Activated gamma-delta T cell (primary cell): ENCODE measurements around the gene C1orf226.

Experiments
- DNase-seq: peaks from one replicate; lab custom pipeline; 2025; lab: John Stamatoyannopoulos, UW

C1orf226 gene

DNA sequence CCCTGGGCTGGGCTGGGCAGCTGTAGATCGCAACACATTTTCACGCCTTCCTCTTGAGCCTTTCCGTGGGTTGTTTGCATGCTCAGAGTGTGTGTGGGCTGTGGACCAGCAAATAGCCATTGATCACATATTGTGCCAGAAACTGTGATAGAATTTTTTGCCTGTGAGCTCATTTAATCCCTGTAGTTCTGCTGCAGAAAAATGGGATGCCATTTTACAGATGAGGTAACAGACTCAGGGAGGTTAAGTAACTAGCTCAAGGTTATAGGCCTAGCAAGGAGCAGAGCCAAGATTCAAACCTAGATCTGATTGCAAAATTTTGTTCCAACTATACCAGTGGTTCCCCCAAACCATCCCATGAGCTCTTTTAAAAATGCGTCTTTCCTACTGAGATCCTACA, 15.4 kb upstream of the C1orf226 start:
- no peak for DNase-seq

DNA sequence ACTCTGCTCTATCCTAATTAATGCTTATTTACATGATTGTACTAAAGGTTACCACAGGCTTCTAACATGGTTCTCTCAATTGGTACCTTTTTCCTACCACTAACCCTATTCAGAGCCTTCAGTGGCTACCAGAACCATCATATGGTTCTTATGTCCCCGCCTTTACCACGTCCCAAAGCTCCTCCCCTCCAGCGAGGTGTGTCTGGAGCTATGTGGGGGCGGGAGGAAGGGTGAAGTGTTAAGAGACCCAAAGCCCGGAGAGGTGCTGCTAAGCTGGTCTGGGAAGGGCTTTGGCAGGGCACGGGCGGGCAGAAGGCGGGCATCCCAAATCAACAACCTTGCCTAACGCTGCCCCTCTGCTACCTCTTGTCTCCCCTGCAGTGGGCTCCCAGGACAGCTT, 14.9 kb upstream of the C1orf226 start:
- no peak for DNase-seq

DNA sequence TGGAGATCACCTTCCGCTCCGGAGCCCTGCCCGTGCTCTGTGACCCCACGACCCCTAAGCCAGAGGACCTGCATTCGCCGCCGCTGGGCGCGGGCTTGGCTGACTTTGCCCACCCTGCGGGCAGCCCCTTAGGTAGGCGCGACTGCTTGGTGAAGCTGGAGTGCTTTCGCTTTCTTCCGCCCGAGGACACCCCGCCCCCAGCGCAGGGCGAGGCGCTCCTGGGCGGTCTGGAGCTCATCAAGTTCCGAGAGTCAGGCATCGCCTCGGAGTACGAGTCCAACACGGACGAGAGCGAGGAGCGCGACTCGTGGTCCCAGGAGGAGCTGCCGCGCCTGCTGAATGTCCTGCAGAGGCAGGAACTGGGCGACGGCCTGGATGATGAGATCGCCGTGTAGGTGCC, 14.5 kb upstream of the C1orf226 start:
- DNase-seq = no peak

DNA sequence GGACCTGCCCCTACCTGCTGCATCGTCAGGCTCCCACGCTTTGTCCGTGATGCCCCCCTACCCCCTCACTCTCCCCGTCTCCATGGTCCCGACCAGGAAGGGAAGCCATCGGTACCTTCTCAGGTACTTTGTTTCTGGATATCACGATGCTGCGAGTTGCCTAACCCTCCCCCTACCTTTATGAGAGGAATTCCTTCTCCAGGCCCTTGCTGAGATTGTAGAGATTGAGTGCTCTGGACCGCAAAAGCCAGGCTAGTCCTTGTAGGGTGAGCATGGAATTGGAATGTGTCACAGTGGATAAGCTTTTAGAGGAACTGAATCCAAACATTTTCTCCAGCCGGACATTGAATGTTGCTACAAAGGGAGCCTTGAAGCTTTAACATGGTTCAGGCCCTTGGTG, 13.8 kb upstream of the C1orf226 start:
- DNase-seq = no peak

DNA sequence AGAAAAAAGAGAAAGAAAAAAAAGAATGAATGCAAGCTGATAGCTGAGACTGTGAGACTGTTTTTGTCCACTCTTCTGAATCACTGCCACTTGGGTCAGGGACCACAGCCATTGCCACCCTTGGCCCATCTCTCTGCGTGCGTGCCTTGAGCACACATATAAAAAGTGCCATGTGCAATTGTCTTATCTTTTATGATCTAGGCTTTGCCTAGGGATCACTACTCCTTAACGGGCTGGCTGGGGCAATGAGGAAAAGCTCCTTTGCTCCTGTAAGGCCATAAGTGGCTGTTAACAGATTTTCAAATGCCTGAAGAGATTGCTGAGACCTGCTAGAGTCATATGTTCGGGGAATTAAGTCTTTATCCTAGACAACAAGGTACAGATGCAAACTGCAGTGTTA, 13.1 kb upstream of the C1orf226 start:
- no peak for DNase-seq

DNA sequence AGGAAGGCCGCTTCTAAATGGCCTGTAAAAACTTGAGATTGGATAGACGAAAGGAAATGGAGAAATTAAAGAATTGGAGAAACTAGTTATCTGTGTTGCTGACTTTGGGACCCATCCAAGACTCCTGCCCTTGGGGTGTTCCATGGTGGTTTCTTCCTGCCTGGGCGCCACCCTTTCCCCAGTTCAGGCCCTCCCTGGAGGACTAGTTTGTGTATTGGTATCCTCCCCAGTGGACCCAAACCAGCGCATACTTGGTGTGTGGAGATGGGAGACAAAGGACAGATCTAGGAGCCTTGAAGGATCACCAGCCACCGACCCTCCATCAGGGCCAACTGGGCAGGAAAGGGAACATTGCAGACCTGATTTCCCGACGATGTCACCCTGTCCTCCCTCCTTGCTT, 12.0 kb upstream of the C1orf226 start:
- no peak for DNase-seq

DNA sequence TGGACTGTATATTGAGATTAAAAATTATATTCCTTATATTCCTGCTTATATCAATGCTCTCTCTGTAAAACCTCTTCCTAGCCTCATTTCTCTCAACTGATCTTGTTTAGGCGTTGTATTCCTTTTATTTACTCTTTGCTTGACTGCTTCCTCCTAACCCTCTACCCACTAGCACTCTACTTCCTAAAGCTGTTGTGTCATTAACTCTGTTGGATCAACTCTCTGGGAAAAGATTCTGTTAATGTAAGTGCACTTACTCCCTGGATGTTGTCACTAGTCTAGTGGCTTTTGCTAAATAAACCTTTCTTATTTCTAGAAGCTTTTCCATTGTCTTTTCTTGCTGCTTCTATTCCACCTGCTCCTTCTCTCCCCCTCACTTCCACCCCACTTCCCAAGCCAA, 11.4 kb upstream of the C1orf226 start:
- DNase-seq = no peak

DNA sequence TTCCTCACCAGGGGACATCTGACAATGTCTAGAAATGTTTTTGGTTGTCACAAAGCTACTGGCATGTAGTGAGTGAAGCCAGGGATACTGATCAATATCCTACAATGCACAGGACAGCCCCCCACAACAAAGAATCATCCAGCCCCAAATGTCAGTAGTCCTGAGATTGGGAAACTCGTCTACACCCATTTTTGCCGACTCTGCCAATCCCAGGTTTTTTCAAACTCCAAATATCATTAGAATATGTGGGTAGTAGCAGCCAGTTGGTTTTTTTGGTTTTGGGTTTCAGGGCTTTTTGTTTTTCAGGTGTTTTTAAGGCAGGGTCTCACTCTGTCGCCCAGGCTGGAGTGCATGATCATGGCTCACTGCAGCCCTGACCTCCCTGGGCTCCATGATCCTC, 10.8 kb upstream of the C1orf226 start:
- no peak for DNase-seq

DNA sequence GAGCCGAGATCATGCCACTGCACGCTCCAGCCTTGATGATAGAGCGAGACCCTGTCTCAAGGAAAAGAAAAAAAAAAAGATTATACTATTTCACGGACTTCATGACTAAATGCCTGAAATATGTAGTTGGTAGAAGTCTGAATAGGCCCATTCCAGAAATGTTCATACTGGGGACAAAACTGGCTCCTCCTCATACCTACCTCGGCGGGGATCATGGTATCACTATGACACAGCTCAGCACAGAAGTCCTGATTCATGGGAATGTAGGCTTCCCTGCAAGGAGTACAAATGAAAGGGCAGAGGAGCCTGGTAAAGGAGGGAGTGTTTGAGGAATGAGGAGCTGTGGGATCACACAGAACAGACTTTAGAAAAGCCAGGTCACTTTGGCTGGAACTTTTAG, 9.9 kb upstream of the C1orf226 start:
- DNase-seq = no peak

DNA sequence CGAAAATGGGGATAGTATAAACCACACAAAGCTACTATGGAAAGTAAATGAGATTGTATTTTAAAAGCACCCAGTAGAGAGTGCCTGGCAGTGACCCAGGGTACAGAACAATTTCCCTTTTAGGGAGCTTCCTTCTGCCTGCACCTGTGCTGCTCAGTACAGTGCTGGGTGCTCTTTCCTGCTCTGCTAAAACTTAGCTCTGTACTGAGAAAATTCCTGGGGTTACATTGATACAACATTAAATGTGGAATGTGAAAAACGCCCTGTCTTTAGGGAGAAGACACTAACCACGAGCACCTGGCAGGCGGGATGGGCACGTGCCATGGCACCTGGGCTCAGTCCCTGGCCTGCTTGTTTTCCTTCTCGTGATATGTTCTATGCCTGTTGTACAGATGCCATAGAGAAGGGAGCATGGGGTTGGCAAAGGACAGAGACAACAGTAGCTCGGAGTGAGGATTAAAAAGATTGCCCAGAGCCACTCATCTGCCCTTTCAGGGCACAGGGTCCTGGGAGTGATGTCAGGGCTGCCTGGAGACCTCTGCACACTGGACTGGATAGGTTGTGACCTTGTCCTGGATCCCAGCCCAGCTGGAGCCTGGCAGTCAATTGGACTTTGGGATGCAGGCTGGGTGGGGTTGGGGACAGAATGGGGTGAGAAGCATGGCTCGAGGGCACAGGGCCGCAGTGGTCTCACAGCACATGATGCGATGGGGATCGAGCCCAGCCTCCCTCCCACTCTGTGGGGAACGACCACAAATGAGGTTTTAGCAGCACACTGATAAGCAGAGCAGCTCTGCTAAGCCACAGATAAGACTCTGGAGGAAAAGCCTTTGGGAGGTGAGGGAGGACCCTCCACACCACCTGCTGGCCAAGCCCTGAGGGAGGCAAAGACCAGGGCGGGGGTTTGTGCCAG, 9.1 kb upstream of the C1orf226 start:
- no peak for DNase-seq

DNA sequence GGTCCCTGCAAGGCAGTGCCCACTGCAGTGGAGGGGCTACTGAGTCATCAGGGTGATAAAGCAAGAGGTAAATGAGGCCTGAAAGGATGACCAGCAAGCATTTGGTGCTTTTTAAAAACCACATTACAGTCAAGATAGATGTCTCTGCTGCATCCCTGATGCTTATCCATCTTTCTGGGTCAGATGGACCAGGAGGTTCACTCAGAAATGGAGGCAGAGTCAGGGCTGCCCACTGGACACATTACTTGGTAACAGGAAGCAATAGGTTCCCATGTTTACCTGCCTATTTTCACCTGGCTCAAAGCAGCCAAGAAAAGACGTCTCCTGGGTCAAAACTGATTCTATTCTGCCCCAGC, 8.5 kb upstream of the C1orf226 start:
- no peak for DNase-seq

DNA sequence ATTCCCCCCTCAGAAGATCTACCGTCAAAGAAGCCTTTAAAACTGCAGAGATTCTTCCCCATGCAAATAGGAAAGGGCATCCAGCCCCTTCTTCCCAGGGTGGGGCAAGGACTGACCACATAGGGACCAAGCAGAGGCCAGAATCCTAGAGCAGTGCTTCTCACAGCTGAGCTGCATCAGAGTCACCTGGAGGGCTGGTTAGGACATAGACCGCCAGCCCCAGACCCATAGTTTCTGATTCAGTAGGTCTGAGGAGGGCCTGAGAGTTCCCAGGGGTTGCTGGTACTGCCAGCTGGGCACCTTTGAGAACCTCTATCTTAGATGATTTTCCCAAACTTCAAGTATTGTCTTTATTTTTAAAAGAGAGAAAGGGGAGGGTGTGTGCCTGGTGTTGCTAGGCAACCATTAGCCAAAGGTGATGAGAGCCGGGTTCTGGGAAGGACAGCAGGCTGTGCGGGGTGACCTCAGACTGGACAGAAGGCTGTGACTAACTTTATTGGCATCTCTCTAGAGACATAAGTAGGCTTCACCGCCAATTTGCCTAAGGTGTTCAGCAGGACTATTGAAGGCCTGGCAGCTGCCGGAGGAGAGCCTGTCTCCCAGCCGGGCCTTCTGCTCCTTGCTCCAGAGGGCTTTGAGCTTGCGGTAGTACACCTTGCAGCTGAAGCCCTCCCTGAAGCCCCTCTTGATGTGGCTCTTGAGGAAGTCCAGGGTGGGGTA, 7.8 kb upstream of the C1orf226 start:
- no peak for DNase-seq

DNA sequence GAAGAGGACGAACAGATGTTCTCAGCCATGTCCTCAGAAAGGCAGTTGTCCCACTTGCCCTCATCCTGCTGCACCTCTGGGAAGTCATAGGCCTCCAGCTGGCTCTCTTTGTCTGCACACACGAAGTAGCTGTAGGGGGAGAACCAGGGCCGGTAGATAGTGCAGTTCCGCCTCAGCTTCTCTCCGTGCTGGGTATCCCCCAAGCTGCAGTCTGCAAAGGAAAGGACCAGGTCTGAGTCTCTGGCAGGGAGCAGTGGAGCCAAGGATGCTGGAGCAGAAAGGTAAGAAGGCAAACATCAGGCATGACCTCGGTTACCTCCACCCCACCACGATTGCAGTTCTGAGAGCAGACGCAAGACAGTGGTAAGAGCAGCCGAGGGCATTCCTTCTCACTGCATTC, 7.1 kb upstream of the C1orf226 start:
- no peak for DNase-seq

DNA sequence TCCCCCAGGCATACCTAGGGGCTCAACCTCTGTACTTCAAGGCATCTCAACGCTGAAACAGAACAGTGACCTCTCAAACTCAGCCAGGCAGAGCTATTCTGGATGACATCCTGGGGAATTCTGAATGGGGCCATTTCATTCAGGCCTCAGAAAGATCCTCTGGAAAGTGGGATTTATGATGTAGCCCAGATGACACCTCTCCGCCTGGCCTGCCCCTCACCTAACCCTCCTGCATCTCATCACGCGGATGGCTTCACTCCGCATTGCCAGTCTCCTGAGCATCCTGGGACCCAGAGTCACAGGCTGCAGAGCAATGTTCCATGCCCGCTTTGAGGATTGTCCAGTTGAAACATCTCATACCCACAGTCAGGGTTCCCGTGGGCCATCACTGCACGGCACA, 6.1 kb upstream of the C1orf226 start:
- DNase-seq = no peak

DNA sequence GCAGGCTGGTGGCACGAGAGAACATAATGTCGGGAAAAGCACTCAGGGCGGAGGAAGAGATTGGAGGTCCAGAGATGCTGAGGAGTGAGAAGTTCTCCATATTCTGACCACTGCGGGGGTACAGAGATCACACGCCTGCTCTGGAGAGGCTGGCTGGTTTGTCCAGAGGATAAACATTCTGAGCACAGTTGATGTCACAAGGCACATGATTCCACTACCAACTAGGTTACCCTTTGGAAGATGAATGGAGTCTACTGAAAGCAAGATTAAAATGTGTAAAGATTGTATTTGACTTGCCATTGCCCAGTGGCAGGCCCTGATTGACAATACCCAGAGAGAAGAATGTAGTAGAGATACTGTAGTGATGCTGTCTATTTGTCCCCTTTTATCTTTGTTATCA, 4.8 kb upstream of the C1orf226 start, which contains the start of gene SPATA46:
Gene SPATA46, minus strand, starts transcription at position 164 of the 400 bp plus-strand sequence. Its CDS starts 64 bp downstream, at position 100.
- no peak for DNase-seq

DNA sequence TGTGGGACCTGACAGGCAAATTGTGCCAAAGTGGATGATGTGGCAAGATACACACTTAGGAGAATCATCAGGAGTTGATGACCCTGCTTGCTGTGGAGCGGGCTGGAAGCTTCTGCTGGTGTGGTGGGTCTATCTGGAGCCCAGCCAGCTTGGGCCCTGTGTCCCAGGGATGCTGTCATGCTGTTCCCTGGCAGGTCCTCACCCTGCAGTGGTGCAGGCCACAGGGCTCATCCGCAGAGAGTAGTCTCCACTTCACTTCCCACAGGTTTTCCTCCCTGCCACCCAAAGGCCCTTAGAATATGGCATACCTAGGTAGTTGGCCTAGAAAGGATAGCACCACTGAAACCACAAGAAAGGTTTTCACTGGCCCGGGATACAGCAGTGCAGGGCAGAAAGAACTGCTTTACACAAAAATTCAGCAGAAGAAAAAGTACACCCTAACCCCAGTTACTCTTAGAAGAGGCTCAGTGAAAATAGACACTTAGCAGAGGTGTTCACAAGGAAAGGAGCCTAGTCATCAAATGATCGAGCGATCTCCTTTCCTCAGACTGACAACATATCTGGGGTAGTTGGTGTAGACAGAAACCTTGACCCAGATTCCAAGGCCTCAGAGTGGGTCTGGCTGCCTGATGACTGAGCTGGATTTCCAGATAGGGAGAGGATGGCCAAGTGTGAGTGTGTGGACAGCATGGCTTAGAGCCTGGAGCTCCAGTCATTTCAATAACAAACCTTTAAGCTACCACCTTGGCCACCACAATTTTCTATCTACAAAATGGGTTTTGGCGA, 1.3 kb upstream of the C1orf226 start:
- no peak for DNase-seq

DNA sequence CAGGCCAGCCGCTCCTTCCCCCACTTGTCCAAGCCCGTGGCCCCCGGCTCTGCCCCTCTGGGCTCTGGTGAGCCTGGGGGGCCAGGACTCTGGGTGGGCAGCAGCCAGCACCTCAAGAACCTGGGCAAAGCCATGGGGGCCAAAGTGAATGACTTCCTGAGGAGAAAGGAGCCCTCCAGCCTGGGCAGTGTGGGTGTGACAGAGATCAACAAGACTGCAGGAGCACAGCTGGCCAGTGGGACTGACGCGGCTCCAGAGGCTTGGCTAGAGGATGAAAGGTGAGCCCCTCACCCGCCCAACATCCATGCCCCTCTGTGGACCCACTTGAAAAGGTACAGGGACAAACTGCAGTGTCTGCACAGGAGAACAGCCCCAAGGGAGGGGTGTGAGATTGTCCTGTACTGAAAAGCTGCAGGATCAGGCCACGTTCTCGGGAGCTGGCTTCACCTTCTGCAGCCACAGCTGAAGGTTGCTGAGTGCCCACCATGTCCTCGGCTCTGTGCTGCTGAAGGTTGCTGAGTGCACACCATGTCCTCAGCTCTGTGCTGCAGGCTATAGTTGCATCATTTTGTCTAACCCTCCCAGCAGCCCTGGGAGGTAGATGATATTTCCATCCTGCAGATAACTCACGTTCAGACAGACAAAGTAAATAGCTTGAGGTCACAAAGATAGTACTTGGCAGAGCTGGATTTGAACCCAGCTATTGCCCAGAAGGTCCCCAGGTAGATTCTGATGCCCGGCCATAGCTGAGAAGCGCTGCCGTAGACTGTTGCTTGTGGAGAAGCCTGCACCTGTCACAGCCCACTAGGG, 618 bp downstream of the C1orf226 start:
- DNase-seq = no peak

DNA sequence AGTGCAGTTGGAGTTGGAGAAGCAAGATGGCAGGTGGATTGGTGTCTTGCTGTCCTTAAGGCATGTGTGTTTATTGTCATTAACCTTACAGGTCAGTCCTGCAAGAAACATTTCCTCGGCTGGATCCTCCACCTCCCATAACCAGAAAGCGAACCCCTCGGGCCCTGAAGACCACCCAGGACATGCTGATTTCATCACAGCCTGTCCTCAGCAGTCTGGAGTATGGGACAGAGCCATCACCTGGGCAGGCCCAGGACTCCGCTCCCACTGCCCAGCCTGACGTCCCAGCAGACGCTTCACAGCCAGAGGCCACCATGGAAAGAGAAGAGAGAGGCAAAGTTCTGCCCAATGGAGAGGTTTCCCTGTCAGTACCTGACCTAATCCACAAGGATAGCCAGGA, 1.6 kb downstream of the C1orf226 start:
- DNase-seq = no peak

DNA sequence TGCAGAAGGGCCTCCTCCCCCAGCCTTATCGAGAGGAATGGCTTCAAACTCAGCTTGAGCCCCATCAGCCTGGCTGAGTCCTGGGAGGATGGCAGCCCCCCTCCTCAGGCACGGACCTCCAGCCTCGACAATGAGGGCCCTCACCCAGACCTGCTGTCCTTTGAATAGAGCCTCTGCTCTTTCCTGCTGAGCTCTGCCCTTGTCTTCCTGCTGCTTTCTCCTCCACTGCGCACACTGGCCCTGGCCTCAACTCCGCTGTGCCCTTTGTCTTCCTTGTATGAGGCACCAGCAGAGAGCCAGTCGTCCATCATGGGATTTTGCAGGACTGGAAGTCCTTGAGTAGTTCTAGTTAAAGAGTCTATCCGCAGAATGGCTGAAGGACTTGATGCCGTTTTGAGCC, 2.0 kb downstream of the C1orf226 start:
- no peak for DNase-seq

DNA sequence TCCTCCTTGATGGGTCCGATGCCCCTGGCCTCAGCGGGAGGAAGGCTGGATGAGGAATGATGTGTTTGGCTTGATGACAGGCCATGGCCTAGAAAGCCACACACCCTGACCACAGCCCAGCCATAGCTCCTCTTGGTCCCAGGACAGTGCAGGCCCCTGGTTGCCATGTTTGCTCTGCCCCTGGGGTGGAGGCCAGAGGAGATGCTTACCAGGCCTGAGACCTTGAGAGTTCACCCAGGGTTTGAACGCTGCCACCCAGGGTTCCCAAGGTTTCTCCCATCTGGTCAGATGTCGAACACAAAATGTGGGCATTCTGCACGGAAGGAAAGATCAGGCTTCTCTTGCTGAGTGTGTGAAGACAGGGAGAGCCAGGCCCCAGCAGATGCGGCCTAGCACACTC, 2.6 kb downstream of the C1orf226 start:
- DNase-seq = no peak

DNA sequence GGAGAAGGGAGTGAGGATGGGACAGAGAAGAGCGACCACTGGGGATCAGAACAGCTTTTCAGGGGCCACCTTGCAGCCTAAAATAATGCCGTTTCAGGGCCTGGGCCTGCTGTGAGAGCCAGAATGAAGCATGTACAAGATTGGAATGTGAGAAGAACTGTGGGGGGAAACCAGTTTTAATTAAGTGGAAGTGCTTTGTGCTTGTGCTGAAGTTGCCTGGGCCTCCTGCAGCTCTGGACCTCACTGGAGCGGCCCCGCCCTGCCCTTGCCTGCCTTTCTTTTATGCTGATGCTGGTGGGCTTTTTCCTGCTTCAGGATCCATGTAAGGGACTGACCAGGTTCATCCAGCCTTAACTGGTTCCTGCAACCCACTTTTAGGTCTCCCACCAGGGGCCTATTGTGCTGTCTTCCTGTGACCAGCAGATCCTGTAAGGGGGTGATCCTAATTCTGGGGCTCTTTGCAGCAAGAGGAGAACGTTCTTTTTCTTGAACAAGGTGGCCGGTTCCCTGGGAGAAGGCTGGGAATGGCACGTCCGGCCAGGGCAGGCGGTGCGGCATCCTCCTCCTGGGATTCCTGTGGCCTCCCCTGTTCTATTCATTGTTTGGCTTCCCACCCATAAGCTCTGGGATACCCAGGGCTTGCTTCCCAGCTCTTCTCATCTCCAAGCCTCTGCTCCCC, 3.2 kb downstream of the C1orf226 start:
- no peak for DNase-seq
